Subcutaneous adipose tissue (tissue), 4 donors: Measurements from ENCODE around the gene TPRX1. TPM values are rescaled to one million over a fixed set of nuclear protein-coding genes. Genes with fewer than 3 reads are reported as not detected.

Source experiments
- total RNA-seq, 4 donors: library from RNA; depleted of rRNA; stranded (reverse); fragments of >200 nt; gene quantifications; one replicate each; pipeline ENCODE4 v1.1.0, GENCODE V29; 2016
- TF ChIP-seq, protein P1 (sequence below): fragments of 450-650 bp; IDR thresholded peaks from one replicate; pipeline ENCODE4 v1.5.1; 2016; ENCODE audit warnings: low read depth, mild to moderate bottlenecking, control low read depth, antibody characterized with exemption, moderate library complexity

Gene TPRX1
- total RNA-seq, 4 donors from 2014 or later: not detected

GRCh38 chr19:47767349-47767748 is 37.0 kb downstream of the TPRX1 start:
- TF ChIP-seq, protein P1, sequence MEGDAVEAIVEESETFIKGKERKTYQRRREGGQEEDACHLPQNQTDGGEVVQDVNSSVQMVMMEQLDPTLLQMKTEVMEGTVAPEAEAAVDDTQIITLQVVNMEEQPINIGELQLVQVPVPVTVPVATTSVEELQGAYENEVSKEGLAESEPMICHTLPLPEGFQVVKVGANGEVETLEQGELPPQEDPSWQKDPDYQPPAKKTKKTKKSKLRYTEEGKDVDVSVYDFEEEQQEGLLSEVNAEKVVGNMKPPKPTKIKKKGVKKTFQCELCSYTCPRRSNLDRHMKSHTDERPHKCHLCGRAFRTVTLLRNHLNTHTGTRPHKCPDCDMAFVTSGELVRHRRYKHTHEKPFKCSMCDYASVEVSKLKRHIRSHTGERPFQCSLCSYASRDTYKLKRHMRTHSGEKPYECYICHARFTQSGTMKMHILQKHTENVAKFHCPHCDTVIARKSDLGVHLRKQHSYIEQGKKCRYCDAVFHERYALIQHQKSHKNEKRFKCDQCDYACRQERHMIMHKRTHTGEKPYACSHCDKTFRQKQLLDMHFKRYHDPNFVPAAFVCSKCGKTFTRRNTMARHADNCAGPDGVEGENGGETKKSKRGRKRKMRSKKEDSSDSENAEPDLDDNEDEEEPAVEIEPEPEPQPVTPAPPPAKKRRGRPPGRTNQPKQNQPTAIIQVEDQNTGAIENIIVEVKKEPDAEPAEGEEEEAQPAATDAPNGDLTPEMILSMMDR: no peak

DNA sequence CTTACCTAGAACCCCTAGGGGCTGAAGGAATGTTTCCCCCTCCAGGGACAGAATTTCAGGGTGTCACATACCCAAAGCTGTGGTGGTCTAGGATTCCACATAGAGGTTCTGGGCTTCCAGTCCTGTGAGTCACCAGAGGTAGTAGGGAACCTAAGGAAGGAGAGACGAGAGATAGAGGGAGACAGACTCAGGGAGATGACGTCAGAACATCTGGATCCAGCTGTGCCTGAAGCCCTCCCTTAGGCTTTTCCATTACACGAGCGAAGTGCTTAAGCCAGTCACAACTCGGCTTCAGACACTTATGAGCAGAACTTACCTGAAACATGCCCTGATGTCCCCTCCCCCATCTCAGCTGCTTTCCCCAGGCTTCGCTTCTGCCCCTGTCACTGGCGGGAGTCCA is 37.7 kb downstream of the TPRX1 start:
- TF ChIP-seq, protein P1: no peak

DNA sequence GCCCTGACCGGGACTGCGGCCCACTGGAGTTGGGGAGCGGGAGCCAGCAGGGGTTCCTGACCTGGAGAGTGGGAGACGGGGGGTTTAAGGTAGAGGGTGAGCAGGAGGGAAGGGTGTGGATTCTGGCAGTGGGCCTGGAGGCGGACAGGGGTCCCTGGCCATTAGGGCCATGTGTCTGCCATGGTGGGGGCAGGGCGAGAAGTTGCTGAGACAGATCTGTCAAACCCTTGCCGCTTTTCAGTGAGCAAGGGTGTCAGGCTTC is 38.1 kb downstream of the TPRX1 start:
- TF ChIP-seq, protein P1: no peak

DNA sequence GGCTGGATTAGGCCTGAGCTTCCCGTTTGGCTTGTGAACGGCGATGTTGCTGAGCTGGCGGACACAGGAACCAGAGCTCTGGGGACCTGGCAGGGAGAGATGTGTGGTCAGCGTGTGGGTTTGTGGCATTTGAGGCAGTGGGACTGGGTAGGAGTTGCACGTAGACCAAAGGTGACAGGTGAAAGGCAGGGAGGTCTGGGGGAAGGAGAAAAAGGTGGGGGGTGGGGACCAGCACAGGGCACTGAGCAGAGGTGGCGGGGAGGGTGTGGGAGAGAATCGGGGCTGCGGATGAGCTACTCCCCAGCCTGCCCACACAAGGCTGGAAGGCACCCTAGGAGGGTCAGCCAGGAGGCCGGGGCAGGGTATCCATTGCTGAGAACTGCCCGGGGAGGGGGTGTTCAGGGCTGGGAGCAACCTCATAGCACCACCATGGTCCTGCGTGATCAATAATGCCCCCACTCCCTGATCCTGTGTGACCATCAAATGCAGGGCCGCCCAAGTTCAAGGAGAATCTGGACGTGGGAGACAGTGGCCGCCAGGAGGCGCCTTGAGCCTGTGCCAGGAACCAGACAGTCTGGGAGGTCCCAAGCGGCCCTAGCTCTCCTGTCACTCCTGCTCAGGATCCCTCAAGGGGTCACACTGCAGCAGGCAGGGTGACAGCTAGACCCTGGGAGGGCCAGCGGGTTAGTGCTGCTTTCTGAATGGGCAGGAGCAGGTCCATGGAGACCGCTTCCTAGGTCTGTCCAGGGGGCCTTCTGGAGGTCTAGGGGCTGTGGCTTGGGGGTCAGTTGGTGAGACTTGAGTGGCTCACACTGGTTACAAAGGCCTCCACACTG is 38.6 kb downstream of the TPRX1 start:
- TF ChIP-seq, protein P1: no peak

DNA sequence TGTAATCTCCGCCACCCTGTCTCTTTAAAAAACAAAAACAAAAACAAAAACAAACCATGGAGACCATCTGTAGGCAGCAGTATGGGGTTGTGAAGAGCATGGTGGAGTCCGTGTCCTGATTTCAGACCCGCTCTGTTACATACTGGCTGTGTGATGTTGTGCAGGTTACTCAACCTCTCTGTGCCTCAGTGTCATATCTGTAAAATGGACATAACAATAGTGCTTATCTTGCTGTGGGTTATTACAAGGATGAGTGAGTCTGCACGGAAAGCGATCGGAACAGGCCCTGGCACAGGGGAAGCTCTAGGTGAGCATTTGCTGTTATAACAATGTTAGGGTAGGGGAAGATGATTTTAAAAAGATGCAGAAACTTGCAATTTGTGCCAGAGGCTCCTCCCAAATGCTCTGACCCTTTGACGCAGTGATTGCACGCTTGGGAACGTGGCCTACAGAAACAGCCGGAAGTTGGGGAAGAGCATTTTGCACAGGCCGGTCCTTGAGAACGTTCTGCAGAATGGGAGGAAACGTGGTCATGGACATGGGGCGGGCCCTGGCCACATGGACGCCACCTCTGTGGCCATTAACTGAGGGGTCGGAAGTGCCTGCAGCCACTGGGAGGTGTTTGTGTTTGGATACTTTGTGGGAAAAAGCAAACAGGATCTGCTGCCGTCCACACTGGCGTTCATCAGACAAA is 41.6 kb downstream of the TPRX1 start:
- TF ChIP-seq, protein P1: no peak

- TF ChIP-seq, protein P1: no peak
These were observed 42.2 kb downstream of the TPRX1 start for GRCh38 chr19:47762151-47762550.

DNA sequence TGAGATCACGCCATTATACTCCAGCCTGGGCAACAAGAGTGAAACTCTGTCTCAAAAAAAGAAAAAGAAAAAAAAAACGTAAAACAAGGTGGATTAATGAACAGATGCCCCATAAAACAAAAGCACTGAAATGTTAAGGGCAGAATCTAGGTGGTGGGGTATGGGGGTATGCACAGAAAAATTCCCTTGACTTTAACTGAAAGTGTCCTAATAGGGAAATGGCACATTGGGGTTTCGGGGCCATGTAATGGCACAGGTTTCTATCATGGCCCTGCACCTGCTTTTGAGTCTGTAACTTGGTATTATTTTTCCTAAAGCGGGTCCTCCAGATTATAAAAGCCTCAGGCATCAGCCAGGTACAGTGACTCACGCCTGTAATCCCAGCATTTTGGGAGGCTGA is 42.8 kb downstream of the TPRX1 start:
- TF ChIP-seq, protein P1: no peak
